IPS DF 4.7 (cell line): ENCODE measurements around the gene TCEA3.

Source experiments
- DNase-seq: peaks from one replicate; pipeline ENCODE4 v3.0.0-alpha.2; 2013; ENCODE audit warnings: low spot score; ENCODE audit errors: extremely low read depth

The TCEA3 gene

DNA sequence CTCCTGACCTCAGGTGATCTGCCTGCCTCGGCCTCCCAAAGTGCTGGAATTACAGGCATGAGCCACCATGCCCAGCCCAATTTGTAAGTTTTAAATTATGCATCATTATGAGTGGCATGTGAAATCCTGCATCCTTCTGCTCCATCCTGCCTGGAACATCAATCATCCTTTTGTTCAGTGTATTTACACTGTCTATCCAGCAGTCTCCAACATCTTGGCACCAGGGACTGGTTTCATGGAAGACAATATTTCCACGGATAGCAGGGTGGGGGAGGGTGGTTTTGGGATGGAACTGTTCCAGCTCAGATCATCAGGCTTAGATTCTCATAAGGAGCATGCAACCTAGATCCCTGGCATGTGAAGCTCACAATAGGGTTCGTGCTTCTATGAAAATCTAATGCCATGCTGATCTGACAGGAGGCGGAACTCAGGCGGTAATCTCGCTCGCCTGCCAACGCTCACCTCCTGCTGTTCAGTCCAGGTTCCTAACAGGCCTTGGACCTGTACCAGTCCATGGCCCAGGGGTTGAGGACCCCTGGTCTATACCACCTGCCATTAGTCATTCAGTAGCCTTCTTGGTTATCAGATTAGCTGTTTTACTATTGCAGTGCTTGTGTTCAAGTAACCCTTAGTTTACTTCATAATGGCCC lies 22.2 kb upstream of the TCEA3 start:
- no peak for DNase-seq

DNA sequence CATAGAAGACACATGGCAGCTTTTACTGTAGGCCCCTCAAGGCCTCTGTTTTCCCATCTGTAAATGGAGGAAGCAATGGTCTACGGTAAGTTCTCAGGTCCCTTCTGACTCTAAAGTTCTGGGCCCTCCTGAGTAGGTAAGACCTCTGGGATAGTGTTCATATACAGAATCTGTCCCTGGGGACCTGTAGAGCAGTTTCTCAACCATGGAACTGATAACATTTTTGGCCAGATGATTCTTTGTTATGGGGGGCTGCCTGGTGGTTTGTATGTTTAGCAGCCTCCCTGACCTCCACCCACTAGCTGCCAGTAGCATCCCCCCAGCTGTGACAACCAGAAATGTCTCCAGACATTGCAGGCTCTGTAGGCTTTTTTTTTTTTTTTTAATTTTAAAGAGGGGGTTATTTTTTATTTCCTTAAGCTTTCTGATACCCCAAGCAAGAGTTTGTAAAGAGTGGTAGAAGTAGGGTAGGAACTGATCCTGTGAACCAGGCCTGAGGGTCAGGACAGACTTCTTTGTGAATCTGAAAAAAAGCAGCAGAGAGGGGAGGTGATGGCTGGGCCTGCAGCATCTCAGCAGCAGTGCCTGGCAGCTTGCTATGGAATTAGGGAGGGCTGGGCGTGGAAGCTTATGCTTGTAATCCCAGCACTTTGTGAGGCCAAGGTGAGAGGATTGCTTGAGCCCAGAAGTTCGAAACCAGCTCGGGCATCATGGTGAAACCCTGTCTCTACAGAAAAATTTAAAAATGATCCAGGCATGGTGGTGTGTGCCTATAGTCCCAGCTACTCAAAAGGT lies 20.2 kb upstream of the TCEA3 start:
- DNase-seq = no peak

DNA sequence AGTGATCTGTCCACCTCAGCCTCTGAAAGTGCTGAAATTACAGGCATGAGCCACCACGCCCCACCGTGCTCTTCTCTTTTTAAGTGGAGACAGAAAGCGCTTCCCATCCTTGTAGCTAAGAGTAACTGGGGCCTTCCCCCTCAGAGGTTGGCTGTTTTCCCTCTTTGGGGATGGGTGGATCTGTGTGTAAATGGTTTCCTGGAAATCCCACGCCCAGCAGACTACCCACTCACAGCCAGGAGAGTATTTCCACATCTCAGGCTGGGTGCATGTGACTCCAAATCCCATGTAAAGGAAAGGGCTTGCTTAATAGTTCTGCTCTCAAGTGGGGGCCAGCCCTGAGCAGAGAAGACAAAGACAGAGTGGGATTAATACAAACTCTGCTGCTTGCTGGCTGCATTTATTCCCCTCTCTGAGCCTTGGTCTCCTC lies 19.6 kb upstream of the TCEA3 start:
- no peak for DNase-seq

DNA sequence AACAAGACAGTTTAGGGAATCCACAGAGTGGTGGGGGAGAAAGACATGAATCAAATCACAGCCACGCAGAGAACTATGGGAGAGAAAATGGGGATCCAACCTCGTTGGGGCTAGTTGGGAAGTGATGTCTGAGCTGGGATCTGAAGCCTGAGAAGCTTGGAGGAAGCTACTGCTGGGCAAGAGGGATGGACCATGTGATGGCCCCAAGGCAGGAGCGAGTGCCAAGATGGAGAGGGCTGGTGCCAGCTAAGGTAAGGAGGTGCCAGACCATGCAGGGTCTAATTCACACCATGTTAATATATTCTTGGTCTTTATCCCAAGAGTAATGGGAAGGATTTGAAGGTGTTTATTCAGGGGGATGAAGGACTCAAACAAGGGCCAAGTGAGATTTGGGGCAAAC lies 18.2 kb upstream of the TCEA3 start:
- DNase-seq = no peak

DNA sequence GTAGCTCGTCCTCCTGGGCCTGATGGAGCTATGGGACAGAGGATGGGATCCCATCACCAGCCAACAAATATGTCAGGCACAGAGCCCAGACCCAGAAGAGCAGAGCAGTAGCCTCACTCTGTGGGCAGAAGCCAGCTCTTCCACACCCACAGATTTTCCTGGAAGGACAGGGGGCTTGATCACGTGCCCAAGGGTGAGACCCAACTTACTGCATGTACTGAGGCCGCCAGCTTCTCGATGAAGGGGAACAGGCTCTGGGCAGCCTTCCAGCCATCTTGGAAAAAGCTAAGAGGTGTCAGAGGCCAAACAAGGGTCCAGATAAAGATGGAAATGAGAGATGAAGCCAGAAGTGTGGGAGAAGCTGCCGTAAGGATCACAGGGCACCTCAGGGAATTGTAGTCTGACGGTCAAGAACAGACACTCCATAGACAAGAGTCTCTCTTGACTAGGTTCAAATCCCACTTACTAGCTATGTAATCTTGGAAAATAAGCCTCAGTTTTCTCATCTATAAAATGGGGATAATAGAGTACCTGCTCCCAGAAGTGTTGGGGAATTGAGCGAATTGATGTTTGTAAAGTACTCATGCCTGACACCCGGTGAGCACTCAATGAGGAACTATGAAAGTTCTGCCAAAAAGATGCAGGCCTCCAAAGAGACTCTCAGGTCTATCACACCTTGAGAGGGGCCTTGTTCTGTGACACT lies 17.0 kb upstream of the TCEA3 start:
- no peak for DNase-seq

DNA sequence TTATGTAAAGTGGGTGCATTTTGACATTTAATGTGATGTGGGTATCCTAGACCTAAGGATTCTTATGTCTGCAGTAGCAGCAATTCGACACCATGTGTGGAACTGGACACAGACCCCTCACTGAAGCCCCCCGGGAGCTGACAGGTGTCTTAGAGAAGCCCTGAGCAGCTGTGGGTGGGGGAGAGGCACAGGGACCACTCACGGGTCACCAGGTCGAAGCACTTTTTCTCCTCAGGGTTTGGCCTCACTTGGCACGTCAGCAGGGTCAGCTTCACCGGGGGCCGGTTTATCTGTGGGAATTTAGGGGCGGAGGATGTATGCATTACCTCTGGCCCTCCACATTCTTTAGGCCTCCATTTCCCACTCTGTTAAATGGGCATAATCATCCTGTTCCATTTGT lies 14.0 kb upstream of the TCEA3 start:
- DNase-seq = no peak

DNA sequence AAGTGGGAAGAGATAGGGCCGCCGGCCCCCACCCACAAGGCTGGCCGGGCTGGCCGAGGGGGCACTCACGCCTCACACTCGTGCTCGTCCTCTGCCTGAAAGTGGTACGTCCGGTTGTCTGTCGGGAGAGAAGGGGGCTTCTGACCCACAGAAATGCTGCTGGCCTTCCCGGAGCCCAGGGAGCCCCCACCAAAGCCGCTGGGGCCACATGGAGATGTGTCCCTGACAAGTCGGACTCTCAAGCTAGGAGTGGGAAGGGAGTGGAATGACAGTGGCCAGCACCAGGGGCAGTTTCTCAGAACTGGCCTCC lies 12.8 kb upstream of the TCEA3 start:
- no peak for DNase-seq

DNA sequence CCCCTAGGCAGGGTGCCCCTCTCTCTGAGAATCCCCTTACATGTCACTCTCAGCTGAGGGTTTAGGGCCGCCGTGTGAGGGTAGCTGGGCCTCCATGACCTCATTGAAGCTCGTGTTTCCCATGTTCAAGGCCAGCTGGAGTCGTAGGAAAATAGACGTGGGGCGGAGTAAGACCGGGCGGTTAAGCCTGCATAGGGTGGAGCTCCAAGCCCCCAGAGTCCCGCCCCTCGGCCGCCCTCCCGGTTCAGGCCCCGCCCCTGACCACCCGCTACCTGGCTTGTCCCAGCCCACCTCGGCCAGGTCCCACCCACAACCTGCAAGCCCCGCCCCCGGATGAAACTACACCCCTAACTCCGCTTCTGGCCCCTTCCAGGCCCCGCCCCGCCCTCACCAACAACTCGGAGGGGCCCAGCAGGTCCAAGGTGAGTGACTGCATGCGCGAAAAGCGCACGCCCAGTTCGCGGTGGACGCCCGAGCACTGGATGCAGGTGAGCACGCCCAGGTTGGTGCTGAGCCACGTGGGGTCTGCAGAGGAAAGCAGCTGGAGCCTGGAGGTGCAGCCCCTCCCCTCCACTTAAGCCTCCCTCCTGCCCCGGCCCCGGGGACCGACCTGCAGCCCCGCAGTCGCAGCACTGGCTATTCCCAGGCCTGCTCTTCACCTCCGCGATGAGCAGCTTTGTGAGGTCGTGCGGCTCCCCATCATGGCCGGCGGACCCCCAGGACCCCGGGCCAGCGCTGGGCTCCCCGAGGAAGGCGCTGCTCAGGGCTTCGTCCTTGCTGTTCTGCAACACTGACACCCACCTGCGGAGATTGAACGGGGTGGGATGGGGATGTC lies 12.2 kb upstream of the TCEA3 start:
- DNase-seq = peak; percentile 58

DNA sequence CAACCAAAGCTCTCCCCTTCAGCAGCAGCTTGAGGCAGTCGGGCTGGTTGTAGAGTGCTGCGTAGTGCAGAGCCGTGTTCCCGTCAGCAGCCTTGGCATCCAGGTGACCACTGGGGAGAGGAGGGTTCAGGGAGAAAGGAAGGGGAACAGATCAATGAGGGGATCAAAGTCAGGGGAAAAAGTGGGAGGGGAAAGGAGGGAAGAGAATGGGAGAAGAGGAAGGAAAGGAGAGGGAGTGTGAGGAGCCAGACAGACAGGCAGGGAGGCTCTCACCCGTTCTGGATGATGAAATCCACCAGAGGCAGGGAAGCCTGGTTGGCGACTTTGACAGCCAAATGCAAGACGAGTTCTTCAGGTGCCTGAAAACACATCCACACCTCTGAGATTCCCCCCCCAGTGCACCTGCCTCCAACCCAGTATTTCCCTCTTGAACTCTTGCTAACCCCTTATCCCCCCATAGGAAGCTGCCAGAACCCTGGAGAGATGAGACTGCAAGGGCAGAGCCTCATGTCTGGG lies 9.8 kb upstream of the TCEA3 start:
- DNase-seq = no peak

DNA sequence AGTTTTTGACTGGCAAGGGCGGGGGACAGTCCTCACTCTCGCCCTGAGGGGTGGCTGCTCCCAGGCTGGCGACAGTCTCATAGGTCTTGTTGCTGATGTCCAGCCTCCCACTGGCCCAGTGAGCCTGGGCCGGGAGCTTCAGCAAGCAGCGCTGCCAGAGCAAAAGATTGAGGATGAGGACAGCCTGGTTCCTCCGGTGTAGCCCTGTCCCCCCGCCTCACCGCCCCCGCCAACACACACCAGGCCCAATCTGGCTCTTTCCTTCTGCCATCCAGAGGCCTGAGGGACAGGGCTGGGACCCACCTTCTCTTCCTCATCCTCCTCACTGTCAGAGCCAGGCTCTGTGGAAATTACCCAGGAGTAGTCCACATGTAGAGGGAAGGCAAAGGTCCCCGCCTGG lies 8.6 kb upstream of the TCEA3 start:
- no peak for DNase-seq

DNA sequence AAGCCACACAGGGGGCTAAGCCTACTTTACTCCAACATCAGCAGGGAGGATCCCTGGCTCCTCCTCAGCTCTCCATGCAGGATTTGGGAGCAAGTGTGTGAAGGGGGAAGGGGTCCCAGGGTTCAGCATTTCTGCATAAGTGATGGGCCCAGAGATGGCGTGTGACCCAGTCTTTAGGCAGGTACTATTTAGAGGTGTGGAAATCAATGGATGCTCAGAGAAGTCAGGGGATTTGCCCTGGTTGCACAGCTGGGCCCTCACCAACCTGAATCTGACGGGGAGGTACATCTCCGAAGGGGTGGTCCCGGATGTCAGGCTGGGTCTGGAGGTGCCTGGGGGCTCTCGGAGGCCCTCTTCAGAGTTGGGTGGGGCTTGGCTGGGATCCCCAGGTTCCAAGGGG lies 6.9 kb upstream of the TCEA3 start:
- no peak for DNase-seq

DNA sequence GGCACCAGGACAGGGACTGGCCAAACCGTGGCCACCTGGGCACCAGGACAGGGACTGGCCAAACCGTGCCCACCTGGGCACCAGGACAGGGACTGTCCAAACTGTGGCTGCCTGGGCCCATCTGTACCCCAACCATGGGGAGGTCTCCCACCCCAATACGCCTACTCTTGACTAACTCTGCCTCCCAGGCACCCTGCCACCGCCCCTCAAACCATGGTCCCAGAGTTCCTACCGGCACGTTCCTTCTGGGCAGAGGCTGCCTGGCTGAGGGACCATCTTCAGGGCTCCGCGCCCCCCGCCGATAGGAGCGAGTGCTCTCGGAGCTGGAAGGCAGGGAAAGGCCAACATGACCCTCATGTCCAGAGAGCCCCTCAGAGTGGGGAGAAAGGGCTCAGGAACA lies 6.3 kb upstream of the TCEA3 start:
- no peak for DNase-seq

DNA sequence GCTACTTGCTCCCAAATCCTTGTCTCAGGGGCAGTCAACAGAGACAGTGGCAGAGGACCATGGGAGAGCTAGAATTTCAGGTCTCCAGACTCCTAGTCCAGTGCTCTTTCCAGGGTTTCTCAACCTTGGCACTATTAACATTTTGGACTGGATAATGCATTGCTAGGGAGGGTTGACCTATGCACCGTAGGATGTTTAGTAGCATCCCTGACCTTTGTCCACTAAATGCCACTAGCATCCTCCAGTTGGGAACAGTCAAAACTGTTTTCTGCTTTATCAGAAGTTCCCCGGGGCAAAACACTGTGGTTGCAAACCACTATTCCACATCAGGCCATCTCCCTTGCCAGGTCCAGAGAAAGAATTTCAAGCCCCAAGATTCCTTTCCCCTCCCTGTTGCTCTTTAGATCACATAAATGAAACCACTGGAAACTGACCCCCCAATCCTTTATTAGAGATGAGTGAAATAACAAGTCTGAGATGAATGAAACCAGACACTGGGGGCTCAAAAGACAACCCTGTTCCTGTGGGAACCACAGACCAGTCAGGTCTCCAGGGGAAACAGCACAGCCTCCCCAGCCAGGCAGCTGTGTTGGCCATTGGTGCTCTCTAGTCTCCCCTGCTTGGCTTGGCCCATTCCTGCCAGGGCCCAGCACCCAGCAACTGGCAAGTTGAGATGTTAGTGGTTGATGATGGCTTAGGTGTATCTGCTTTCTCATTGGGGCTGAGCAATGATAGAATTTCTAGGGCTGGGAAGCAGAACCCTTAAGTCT lies 3.8 kb upstream of the TCEA3 start:
- no peak for DNase-seq

DNA sequence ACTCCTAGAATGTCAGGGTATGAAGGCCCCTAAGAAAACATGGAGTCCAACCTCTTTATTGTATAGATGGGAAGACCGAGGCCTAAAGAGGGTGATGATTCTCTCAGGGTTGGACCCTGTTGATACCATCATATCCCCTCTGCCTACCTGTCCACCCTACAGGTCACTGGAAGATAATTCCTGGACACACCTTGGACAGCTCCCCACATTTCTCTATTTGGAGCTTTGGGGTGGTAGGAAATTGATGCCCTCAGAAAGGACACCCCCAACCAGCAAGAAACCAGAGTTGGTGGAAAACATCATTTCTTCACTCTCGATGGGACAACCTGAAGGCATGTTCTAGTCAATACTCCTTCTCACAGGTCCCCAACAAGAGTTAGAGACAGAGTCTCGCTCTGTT lies 3.0 kb upstream of the TCEA3 start:
- DNase-seq = no peak

DNA sequence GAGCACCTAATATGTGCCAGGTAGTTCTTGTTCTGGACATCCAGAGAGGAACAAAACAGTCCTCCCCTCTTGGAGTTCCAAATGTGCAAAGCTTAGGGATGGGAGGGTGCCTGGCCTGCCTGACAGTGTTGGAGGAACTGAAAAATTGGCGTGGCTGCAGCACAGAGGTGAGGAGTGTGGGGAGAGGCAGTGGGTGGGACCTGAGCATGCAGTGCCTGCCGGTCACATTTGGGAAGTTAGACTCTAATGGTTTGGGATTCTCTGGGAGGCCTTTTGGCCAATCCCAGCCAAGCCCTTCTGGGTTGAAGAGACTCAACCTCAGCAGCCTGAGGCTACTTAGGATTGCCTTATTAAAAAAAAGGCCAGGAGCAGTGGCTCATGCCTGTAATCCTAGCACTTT lies 2.3 kb upstream of the TCEA3 start:
- DNase-seq = no peak

DNA sequence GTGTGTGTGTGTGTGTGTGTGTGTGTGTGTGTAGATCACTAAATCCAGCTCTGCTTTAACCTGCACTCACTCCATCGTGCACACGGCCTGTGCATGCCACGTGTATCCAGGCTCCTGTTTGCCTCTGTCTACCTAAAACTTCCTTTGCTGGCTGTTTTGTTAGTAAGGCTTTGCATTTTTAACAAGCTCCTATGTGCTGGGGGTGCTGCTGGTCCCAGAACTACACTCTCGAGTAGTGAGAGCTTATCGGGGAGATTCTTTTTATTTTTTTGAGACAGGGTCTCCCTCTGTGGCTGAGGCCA lies 596 bp upstream of the TCEA3 start:
- no peak for DNase-seq

DNA sequence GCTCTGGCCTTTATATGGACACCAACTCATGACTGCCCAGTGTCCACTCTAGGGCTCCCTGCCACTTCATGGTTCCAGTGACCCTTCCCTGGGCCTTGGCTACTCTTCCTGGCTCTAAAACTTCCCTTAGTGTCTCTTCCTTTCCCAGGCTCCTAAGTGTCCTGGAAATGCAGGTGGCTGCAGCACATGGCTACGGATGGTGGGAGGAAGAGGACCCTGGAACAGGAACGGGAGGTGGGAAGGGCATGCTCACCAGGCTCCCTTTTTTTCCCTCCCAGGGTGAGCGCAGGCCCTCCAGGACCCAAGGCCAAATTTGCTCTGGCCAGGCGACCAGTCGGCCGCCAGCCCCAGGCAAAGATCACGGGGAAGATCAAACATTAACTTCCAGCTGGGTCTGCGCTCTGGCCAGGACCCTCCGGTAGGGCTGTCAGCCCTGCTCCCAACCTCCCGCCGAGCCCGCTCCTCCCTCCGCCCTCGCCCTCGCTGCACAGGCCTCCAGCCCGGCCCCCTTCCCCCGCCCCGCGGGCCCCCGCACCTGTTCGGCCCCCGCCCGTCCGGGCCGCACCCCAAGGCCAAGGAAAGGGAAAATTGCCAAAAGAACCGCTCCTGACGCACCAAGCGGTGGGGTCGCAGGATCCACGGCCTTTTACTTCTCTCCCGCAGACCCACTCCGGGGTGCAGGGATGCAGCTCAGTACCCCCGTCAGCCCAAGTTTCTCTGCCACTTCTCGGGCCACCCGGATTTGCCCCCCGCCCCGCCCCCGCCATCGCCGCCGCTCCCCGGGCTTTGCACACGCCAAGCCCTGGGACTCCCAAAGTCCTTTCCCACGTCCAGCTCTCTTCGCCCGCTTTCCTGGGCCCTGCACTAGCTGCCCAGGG lies 894 bp downstream of the TCEA3 start:
- no peak for DNase-seq

DNA sequence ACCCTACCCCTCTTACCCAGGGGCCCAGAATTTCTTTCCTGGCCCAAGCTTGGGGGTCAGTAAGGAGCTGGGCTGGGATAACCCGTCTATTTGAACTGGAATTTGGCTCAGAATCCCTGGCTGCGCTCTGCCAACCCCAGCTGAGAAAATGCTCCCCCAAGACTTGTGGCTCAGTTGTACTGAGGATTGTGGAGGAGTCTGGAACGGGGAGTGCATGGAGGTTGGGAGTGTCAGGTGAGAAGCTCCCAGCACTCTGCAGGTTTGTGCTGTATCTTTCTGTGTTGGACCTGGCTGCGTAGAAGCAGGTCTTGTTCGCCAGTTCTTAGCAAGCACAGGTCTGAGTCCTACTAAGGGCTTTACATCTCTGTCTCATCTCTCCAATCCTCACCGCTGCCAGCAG lies 1.6 kb downstream of the TCEA3 start:
- DNase-seq = no peak

DNA sequence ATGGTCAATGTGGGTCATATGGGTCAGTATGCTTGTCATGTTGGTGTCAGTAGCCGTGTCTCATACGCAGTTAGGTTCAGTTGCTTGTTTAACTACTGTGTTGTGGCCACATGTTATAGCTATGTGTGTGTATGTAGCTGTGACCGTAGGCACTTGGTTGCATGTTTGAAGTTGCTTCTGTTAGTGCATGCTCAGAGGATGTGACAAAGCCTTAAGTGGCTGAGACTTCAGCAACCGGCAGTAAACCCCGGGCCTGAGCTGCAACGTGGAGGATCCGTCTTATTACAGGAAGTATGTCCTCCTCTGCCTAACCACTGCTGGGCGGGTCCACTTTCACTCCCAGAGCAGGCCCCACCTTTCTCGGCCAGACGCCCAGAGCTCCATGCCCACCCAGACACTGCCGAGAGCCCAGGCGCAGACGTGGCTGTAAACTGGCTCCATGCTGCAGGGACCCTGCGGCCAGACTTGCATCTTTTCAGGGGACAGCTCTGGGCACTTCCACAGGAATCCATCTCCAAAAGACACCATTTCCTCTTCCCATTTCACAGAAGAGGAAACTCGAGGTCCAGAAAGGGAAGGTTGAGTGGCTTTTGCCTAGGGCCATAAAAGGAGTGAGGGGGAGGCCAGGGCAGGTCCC lies 2.2 kb downstream of the TCEA3 start:
- no peak for DNase-seq
